K562 (cell line): ENCODE measurements around the gene CHCHD6. TPM values are rescaled to one million over a fixed set of nuclear protein-coding genes. Genes with fewer than 3 reads are reported as not detected.

ENCODE experiments used
- ATAC-seq: fragments of 200-7000 bp; cut with Tn5 transposase; 3 replicates; pipeline ENCODE4 v1.9.1; 2020; ENCODE audit warnings: moderate library complexity
- BruUV-seq: library from RNA; stranded (reverse); fragments of 400-500 nt; replicated peaks from 2 replicates; lab custom pipeline; 2021; lab: Mats Ljungman, UMichigan
- CTCF ChIA-PET: fragments of 300-600 bp; formaldehyde crosslinking; extraction: SDS; loops from one replicate; lab custom pipeline; 2021; ENCODE audit warnings: low intra/inter-chr PET ratio; lab: Yijun Ruan, JAX
- POLR2A ChIA-PET: fragments of 300-600, 350-650 bp; sonication (Branson Sonifier 250); formaldehyde crosslinking; extraction: SDS; loops from one replicate; lab custom pipeline; 2021; ENCODE audit warnings: antibody characterized with exemption, inconsistent platforms; lab: Yijun Ruan, JAX
- DNase-seq, 4 experiments: peaks; one replicate each; pipeline versions ENCODE4 v3.0.0 to v3.0.0-alpha.2; 2011 to 2018; ENCODE audit warnings: low spot score in 3 of 4, mixed read lengths in 3 of 4; ENCODE audit errors: extremely low read depth in 1 of 4
- FAIRE-seq: peaks from 2 replicates; lab custom pipeline; 2011; peaks lifted over from hg19 to GRCh38; lab: Jason Lieb, UNC
- H2AFZ ChIP-seq: 2 replicates; pipeline ENCODE4 v1.6.0; 2011; ENCODE audit warnings: low read depth, low read length, control low read depth, inconsistent platforms
- H3K27ac ChIP-seq: fragments of 200-600 bp; 3 replicates; pipeline ENCODE4 v1.8.0; 2011; ENCODE audit warnings: low read depth, mild to moderate bottlenecking, control low read depth, inconsistent platforms, low read length, moderate library complexity, mixed read lengths; ENCODE audit errors: extremely low read depth
- H3K27me3 ChIP-seq, 2 experiments: fragments of 300-600 bp in 1 of 2; 2 replicates in 1 of 2; 3 replicates in 1 of 2; pipeline versions ENCODE4 v1.6.0 to v1.8.0; 2011; ENCODE audit warnings: inconsistent platforms in 2 of 2, low read length in 2 of 2, mild to moderate bottlenecking in 1 of 2, mixed read lengths in 1 of 2, moderate library complexity in 1 of 2; ENCODE audit not compliant: control insufficient read depth in 2 of 2, insufficient read depth in 2 of 2
- H3K36me3 ChIP-seq: fragments of 300-600 bp; 3 replicates; pipeline ENCODE4 v1.8.0; 2011; ENCODE audit warnings: mild to moderate bottlenecking, low read length, inconsistent platforms; ENCODE audit not compliant: control insufficient read depth, insufficient read depth
- H3K4me1 ChIP-seq, 2 experiments: fragments of 200-600 bp in 1 of 2; replicated peaks in 1 of 2; 2 replicates in 1 of 2; 3 replicates in 1 of 2; pipeline versions ENCODE4 v1.5.1 to v1.8.0; 2011; ENCODE audit warnings: inconsistent platforms in 2 of 2, low read length in 2 of 2, mild to moderate bottlenecking in 1 of 2, mixed read lengths in 1 of 2, moderate library complexity in 1 of 2; ENCODE audit not compliant: control insufficient read depth in 2 of 2, insufficient read depth in 2 of 2
- H3K4me2 ChIP-seq: 2 replicates; pipeline ENCODE4 v1.6.1; 2011; ENCODE audit warnings: low read length, control low read depth, inconsistent platforms, mixed read lengths; ENCODE audit not compliant: insufficient read depth
- H3K4me3 ChIP-seq: fragments of 200-600 bp; sonication (generic), shearing (Covaris generic); 2 replicates; pipeline ENCODE4 v1.5.1; 2016; ENCODE audit warnings: control low read depth, inconsistent platforms
- H3K79me2 ChIP-seq: fragments of 200-600 bp; 3 replicates; pipeline ENCODE4 v1.8.0; 2011; ENCODE audit warnings: low read length, inconsistent platforms; ENCODE audit not compliant: control insufficient read depth, insufficient read depth
- H3K9ac ChIP-seq, 2 experiments: 2 replicates each; pipeline versions ENCODE4 v1.6.0 to v1.6.1; 2011; ENCODE audit warnings: low read depth in 2 of 2, low read length in 2 of 2, control low read depth in 1 of 2, inconsistent platforms in 1 of 2, mild to moderate bottlenecking in 1 of 2, mixed read lengths in 1 of 2; ENCODE audit not compliant: insufficient read depth in 1 of 2
- H3K9me1 ChIP-seq: one replicate; pipeline ENCODE4 v1.6.0; 2011; ENCODE audit warnings: inconsistent platforms, mild to moderate bottlenecking, low read length, moderate library complexity; ENCODE audit not compliant: control insufficient read depth, insufficient read depth
- H3K9me3 ChIP-seq: replicated peaks from 2 replicates; pipeline ENCODE4 v1.5.1; 2011; ENCODE audit warnings: low read depth, low read length, inconsistent platforms; ENCODE audit not compliant: control insufficient read depth, insufficient read depth
- H4K20me1 ChIP-seq: replicated peaks from 2 replicates; pipeline ENCODE4 v1.6.1; 2011; ENCODE audit warnings: low read length, inconsistent platforms, mixed read lengths; ENCODE audit not compliant: control insufficient read depth, insufficient read depth
- ESRRA ChIP-seq: fragments of 450-650 bp; IDR thresholded peaks from 2 replicates; pipeline ENCODE4 v1.6.1; 2014; ENCODE audit warnings: low read depth, mild to moderate bottlenecking, moderate library complexity, borderline replicate concordance
- NFRKB ChIP-seq: fragments of 450-650 bp; IDR thresholded peaks from 2 replicates; pipeline ENCODE4 v1.6.1; 2016; ENCODE audit warnings: low read depth
- NONO ChIP-seq, 2 experiments: fragments of 200-400 bp in 1 of 2; fragments of 450-650 bp in 1 of 2; formaldehyde crosslinking in 1 of 2; IDR thresholded peaks; 2 replicates each; pipeline ENCODE4 v1.6.1; 2017; ENCODE audit warnings: low read depth in 2 of 2, mild to moderate bottlenecking in 2 of 2, moderate library complexity in 2 of 2, low read length in 1 of 2
- RBM25 ChIP-seq: fragments of 200-400 bp; formaldehyde crosslinking; IDR thresholded peaks from 2 replicates; pipeline ENCODE4 v1.6.1; 2018; ENCODE audit warnings: low read length, low read depth, moderate library complexity; ENCODE audit not compliant: severe bottlenecking
- SMARCA5 ChIP-seq: fragments of 450-650 bp; IDR thresholded peaks from 2 replicates; pipeline ENCODE4 v1.6.1; 2016
- SREBF1 ChIP-seq: fragments of 150-350 bp; IDR thresholded peaks from 2 replicates; pipeline ENCODE4 v1.6.1; 2014; ENCODE audit warnings: antibody characterized with exemption, low read depth, low read length, borderline replicate concordance
- SRSF3 ChIP-seq: fragments of 200-400 bp; formaldehyde crosslinking; IDR thresholded peaks from 2 replicates; pipeline ENCODE4 v1.6.1; 2016; ENCODE audit warnings: mild to moderate bottlenecking, low read length, moderate library complexity; ENCODE audit not compliant: insufficient read depth
- TBL1XR1 ChIP-seq, 2 experiments: IDR thresholded peaks; 2 replicates each; pipeline ENCODE4 v1.6.1; 2012; ENCODE audit warnings: improper control_type of control experiment in 2 of 2, low read length in 2 of 2, mild to moderate bottlenecking in 1 of 2
- ZBTB1 ChIP-seq: sonication (generic); formaldehyde crosslinking; IDR thresholded peaks from 2 replicates; pipeline ENCODE4 v1.8.1; 2023; ENCODE audit warnings: missing genetic modification reagents, low read depth, mild to moderate bottlenecking, borderline replicate concordance
- ZNF253 ChIP-seq: fragments of 250-450 bp; sonication (Bioruptor Pico); conservative IDR thresholded peaks from 2 replicates; pipeline ENCODE4 v1.6.1; 2021; ENCODE audit warnings: mild to moderate bottlenecking
- WGBS: fragments of 100-300 bp; shearing (Covaris generic); methylation state at CpG from one replicate; pipeline ENCODE4 v1.1.6; 2016; ENCODE audit warnings: low coverage, mixed read lengths; ENCODE audit not compliant: insufficient coverage; ENCODE audit errors: missing lambda C conversion rate; 5-methylcytosine and 5-hydroxymethylcytosine counted together
- in situ Hi-C: fragments of 300-500 bp; cut with MboI; formaldehyde crosslinking; loops from 4 replicates; pipeline ENCODE4 v1.15.0; 2018; ENCODE audit warnings: inconsistent platforms, mixed read lengths
- intact Hi-C: fragments of 100-400 bp; cut with micrococcal nuclease; formaldehyde crosslinking; loops from 2 replicates; pipeline ENCODE4 v1.14.2; 2022
- polyA plus RNA-seq, 8 experiments: library from polyadenylated mRNA; depleted of rRNA in 4 of 8; stranded (reverse) in 5 of 8; unstranded in 3 of 8; fragments of >200 nt; fragmentation: Nextera tagmentation in 2 of 8; fragmentation: Illumina TruSeq in 1 of 8; extraction: Ambion mirVana in 2 of 8; extraction: Trizol in 1 of 8; gene quantifications; 2 replicates each; pipeline versions ENCODE4 v1.2.1 to v1.2.3, GENCODE V29; 2011 to 2014; ENCODE audit warnings: inconsistent platforms in 1 of 8, missing spikeins in 1 of 8
- total RNA-seq, 7 experiments: library from RNA; depleted of rRNA in 6 of 7; stranded (reverse); fragments of >200 nt in 6 of 7; fragmentation: Illumina TruSeq in 2 of 7; extraction: Trizol in 2 of 7; gene quantifications; 2 replicates each; pipeline versions ENCODE4 v1.2.1 to v1.2.3, GENCODE V29; 2011 to 2021; ENCODE audit warnings: low replicate concordance in 1 of 7
- TF ChIP-seq, protein P1 (sequence below): fragments of 450-650 bp; IDR thresholded peaks from 2 replicates; pipeline ENCODE4 v1.6.1; 2016; ENCODE audit warnings: missing biosample characterization, missing genetic modification characterization

CHCHD6 gene
- total and polyA plus RNA-seq, 9 of the 15 experiments (the other 6 are each of a cell fraction or from before 2014, with no cell fraction given): 4.6 to 18.6 (median 10.9) TPM

- TF ChIP-seq ZNF253 (CRISPR knock-in tag): no peak
- peak; percentile 87; the same call in 1 of the 2 replicates for TF ChIP-seq ESRRA
- TF ChIP-seq TBL1XR1 (IDR thresholded peaks at IDR 0.05; ENCODE audit: low read length in 2 of 2): peak in 1 of 2 experiments; percentile 87; a peak in 2 of 4 replicates
- TF ChIP-seq NONO (IDR thresholded peaks at IDR 0.05; ENCODE audit: low read depth in 2 of 2, low read length in 1 of 2): peak in 1 of 2 experiments; percentile 7; a peak in 1 of 4 replicates
- no peak for TF ChIP-seq SRSF3
These were observed 207.4 kb downstream of the CHCHD6 start (continued) for GRCh38 chr3:126911162-126912026.

- Histone ChIP-seq H3K4me3 (no peak overlapping the region), H4K20me1 (no peaks in the 10 kb centered on the region), H3K9me3 (no peaks in the 10 kb centered on the region), H3K36me3 (no peaks in the 10 kb centered on the region), H3K4me2 (peak overlapping the region; percentile 38; the same call in 1 of the 2 replicates), H3K9ac (peak overlapping the region; percentile 69 to 83; a peak in 3 of 4 replicates), H3K79me2 (peaks cover 10% of the 10 kb centered on the region; the same call in 1 of the 3 replicates), H2AFZ (0 out of 2 replicates have a peak overlapping the region, but pooled peaks have one; percentile 32), H3K4me1 (peaks cover 52 to 56% of the 10 kb centered on the region in 2 experiments), H3K27ac (peak overlapping the region; percentile 93), H3K9me1 (no peaks in the 10 kb centered on the region), H3K27me3 (no peaks in the 10 kb centered on the region)
- ATAC-seq: no peak
- no peak for FAIRE-seq
- CTCF ChIA-PET: no interaction called here
- no peak for TF ChIP-seq ZBTB1
- TF ChIP-seq, protein P1, sequence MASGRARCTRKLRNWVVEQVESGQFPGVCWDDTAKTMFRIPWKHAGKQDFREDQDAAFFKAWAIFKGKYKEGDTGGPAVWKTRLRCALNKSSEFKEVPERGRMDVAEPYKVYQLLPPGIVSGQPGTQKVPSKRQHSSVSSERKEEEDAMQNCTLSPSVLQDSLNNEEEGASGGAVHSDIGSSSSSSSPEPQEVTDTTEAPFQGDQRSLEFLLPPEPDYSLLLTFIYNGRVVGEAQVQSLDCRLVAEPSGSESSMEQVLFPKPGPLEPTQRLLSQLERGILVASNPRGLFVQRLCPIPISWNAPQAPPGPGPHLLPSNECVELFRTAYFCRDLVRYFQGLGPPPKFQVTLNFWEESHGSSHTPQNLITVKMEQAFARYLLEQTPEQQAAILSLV (tag): 0 out of 2 replicates have a peak, but pooled peaks have one; percentile 1
- 0 out of 2 replicates have a peak, but pooled peaks have one; percentile 10 for TF ChIP-seq SMARCA5
- TF ChIP-seq SREBF1: no peak
- peak; percentile 84; the same call in 1 of the 2 replicates for TF ChIP-seq NFRKB
- no peak for TF ChIP-seq RBM25
- POLR2A ChIA-PET: interaction anchor here (0.6 to 2.7 kb wide), 7 partner anchors 10 to 343 kb away, joined by 3 to 11 read pairs (median 4); no protein-coding TSS in a partner anchor
- WGBS: 66% methylated on average over 7 of the region's 9 CpGs
- in situ Hi-C loops (no loop called here), intact Hi-C loops (loop anchor here (5.0 kb wide), 1 partner anchor 70 kb away; the partner anchor contains the start of gene PLXNA1)
- no peak for DNase-seq
- no TSS peak for BruUV-seq
These were observed 208.0 kb downstream of the CHCHD6 start for GRCh38 chr3:126912027-126912422.
